ENCODE data around the gene HHEX.
"Not testable (repeated sequence)": the region's sequence is repeated elsewhere in the genome, so short reads cannot be mapped to it uniquely, and the experiment has no call there.

The HHEX gene

DNA sequence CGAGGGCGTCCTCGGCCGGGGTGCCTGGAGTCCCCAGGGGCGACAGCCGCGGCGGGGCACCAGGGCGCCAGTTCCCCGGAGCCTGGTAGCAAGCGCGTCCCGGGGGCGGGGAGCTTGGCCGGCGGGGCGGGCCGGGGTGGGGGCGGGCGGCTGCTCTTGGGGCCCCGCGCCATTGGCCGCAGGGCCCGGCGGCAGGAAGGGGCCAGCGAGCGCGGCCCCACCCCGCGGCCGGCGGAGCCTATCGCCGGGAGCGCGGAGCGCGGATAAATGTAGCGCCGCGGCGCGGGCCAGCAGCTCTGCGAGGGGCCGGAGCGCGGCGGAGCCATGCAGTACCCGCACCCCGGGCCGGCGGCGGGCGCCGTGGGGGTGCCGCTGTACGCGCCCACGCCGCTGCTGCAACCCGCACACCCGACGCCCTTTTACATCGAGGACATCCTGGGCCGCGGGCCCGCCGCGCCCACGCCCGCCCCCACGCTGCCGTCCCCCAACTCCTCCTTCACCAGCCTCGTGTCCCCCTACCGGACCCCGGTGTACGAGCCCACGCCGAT is at the start of gene HHEX:
Gene HHEX, plus strand, starts transcription at position 293 of the 548 bp plus-strand sequence. Its CDS starts 32 bp downstream, at position 325.
- H3K27ac ChIP-seq: no peak within 1 kb of the TSS
- no peaks in the 10 kb centered on the region for H3K36me3 ChIP-seq (ENCODE audit: insufficient read depth, low read length)
- DNase-seq (ENCODE audit: low read depth, low spot score): no peak
- no peak within 1 kb of the TSS for H3K9ac ChIP-seq (ENCODE audit: insufficient read length)
- TF ChIP-seq POLR2AphosphoS5 (IDR thresholded peaks at IDR 0.05; ENCODE audit: borderline replicate concordance, low read depth, low read length): no peak
- no peak for TF ChIP-seq EZH2 (IDR thresholded peaks at IDR 0.05)
- no peak for TF ChIP-seq FOXP2 (optimal IDR thresholded peaks at IDR 0.05; ENCODE audit: control extremely low read depth, extremely low read length, insufficient read depth)
- H3K9me3 ChIP-seq (ENCODE audit: low read depth, low read length): no peaks in the 10 kb centered on the region
- peak within 1 kb of the TSS; percentile 69 for H3K4me3 ChIP-seq

GRCh38 chr10:92640107-92640506 is 49.6 kb upstream of the HHEX start:
- Histone ChIP-seq H3K27ac (no peak overlapping the region), H3K9me3 (ENCODE audit: low read depth, low read length) (no peaks in the 10 kb centered on the region), H3K9ac (ENCODE audit: insufficient read length) (no peak overlapping the region), H3K36me3 (ENCODE audit: insufficient read depth, low read length) (peaks cover 55% of the 10 kb centered on the region), H3K4me3 (no peak overlapping the region)
- TF ChIP-seq EZH2 (IDR thresholded peaks at IDR 0.05): no peak
- TF ChIP-seq FOXP2 (optimal IDR thresholded peaks at IDR 0.05; ENCODE audit: control extremely low read depth, extremely low read length, insufficient read depth): no peak
- no peak for TF ChIP-seq POLR2AphosphoS5 (IDR thresholded peaks at IDR 0.05; ENCODE audit: borderline replicate concordance, low read depth, low read length)
- no peak for DNase-seq (ENCODE audit: low read depth, low spot score)

- Histone ChIP-seq H3K4me3 (no peak overlapping the region), H3K36me3 (ENCODE audit: insufficient read depth, low read length) (peaks cover 52% of the 10 kb centered on the region), H3K27ac (no peak overlapping the region), H3K9ac (ENCODE audit: insufficient read length) (no peak overlapping the region), H3K9me3 (ENCODE audit: low read depth, low read length) (no peaks in the 10 kb centered on the region)
- no peak for DNase-seq (ENCODE audit: low read depth, low spot score)
- no peak for TF ChIP-seq FOXP2 (optimal IDR thresholded peaks at IDR 0.05; ENCODE audit: control extremely low read depth, extremely low read length, insufficient read depth)
- TF ChIP-seq EZH2 (IDR thresholded peaks at IDR 0.05): no peak
- TF ChIP-seq POLR2AphosphoS5 (IDR thresholded peaks at IDR 0.05; ENCODE audit: borderline replicate concordance, low read depth, low read length): no peak
Observed at GRCh38 chr10:92641492-92641891, 48.3 kb upstream of the HHEX start.

DNA sequence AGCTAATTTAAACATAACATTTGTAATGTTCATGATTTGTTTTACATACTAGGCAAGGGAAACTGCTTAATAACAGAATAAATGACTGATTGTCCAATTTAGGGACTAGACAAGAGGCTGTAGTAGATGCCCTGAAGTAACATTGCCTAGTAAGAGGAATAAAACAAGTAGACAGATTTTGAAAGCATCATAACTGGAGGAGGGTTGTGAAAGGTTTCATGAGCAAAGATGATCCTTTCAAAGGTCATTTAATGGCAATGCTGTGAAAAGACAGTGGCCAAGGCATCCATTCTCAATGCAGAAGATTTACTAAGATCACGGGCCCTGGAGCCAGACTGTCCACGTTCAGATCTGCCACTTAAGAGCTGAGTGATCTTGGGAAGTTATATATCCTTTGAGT is 44.8 kb upstream of the HHEX start:
- no peak for DNase-seq (ENCODE audit: low read depth, low spot score)
- Histone ChIP-seq H3K4me3 (no peak overlapping the region), H3K36me3 (ENCODE audit: insufficient read depth, low read length) (peaks cover 53% of the 10 kb centered on the region), H3K9ac (ENCODE audit: insufficient read length) (no peak overlapping the region), H3K27ac (no peak overlapping the region), H3K9me3 (ENCODE audit: low read depth, low read length) (no peaks in the 10 kb centered on the region)
- TF ChIP-seq EZH2 (IDR thresholded peaks at IDR 0.05): no peak

DNA sequence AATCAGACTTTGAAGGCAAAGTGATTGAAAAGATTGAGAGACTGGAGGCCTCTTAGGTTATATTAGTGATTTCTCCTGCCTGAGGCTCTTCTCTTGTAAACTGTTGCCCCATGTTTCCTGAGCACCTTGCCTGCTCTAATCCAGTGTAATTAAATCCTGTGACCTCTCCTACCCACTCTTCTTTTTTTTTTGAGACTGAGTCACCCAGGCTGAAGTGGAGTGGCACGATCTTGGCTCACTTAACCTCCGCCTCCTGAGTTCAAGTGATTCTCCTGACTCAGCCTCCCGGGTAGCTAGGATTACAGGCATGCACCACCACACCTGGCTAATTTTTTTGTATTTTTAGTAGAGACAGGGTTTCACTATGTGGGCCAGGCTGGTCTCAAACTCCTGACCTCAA is 38.9 kb upstream of the HHEX start:
- H3K9me3 ChIP-seq (ENCODE audit: low read depth, low read length); H3K27ac ChIP-seq; H3K4me3 ChIP-seq; H3K9ac ChIP-seq (ENCODE audit: insufficient read length); DNase-seq (ENCODE audit: low read depth, low spot score): not testable (repeated sequence)
- H3K36me3 ChIP-seq (ENCODE audit: insufficient read depth, low read length): peaks cover 67% of the 10 kb centered on the region

DNA sequence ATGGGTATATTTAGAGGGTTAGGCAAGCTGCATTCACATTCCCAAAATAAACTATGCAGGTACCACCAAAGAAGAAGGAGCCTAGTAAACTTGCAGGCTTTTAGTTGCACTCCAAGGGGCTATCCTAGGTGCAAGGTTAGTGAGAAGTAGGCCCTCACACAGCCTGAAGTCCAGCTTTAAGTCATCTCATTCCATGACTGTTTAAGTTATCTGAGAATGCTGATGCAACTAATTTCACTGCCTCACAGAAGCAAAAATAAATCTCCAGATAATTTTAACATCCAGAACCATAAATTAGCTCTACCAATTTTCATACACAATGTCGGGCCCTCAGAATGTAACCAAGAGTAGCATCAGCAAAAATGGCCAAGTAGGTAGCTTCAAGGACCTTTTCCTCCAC is 34.3 kb upstream of the HHEX start:
- Histone ChIP-seq H3K36me3 (ENCODE audit: insufficient read depth, low read length) (peaks cover 34% of the 10 kb centered on the region), H3K9ac (ENCODE audit: insufficient read length) (no peak overlapping the region), H3K4me3 (no peak overlapping the region), H3K9me3 (ENCODE audit: low read depth, low read length) (no peaks in the 10 kb centered on the region), H3K27ac (no peak overlapping the region)
- no peak for DNase-seq (ENCODE audit: low read depth, low spot score)
- TF ChIP-seq FOXP2 (optimal IDR thresholded peaks at IDR 0.05; ENCODE audit: control extremely low read depth, extremely low read length, insufficient read depth): no peak
- TF ChIP-seq EZH2 (IDR thresholded peaks at IDR 0.05): no peak
- TF ChIP-seq POLR2AphosphoS5 (IDR thresholded peaks at IDR 0.05; ENCODE audit: borderline replicate concordance, low read depth, low read length): no peak

GRCh38 chr10:92656266-92656961 is 33.3 kb upstream of the HHEX start:
- Histone ChIP-seq H3K27ac (no peak overlapping the region), H3K4me3 (no peak overlapping the region), H3K36me3 (ENCODE audit: insufficient read depth, low read length) (peaks cover 29% of the 10 kb centered on the region; the same call in 1 of the 2 replicates), H3K9me3 (ENCODE audit: low read depth, low read length) (no peaks in the 10 kb centered on the region), H3K9ac (ENCODE audit: insufficient read length) (no peak overlapping the region)
- no peak for DNase-seq (ENCODE audit: low read depth, low spot score)
- no peak for TF ChIP-seq POLR2AphosphoS5 (IDR thresholded peaks at IDR 0.05; ENCODE audit: borderline replicate concordance, low read depth, low read length)
- no peak for TF ChIP-seq EZH2 (IDR thresholded peaks at IDR 0.05)
- no peak for TF ChIP-seq FOXP2 (optimal IDR thresholded peaks at IDR 0.05; ENCODE audit: control extremely low read depth, extremely low read length, insufficient read depth)

DNA sequence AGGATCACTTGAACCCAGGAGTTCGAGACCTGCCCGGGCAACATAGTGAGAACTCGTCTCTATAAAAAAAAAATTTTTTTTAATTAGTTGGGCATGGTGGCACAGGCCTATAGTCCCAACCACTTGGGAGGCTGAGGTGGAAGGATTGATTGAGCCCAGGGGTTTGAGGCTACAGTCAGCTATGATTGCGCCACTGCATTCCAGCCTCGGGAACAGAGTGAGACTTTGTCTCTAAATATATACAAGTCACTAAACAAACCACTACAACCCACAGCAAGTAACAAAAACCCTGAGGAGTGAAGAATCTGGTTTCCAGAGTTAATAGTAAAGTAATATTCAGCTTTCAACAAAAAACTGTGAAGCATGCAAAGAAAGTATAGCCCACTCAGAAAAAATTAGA is 32.7 kb upstream of the HHEX start:
- TF ChIP-seq FOXP2 (optimal IDR thresholded peaks at IDR 0.05; ENCODE audit: control extremely low read depth, extremely low read length, insufficient read depth) (no peak), POLR2AphosphoS5 (IDR thresholded peaks at IDR 0.05; ENCODE audit: borderline replicate concordance, low read depth, low read length) (no peak), EZH2 (IDR thresholded peaks at IDR 0.05) (no peak)
- Histone ChIP-seq H3K36me3 (ENCODE audit: insufficient read depth, low read length) (peaks cover 29% of the 10 kb centered on the region; the same call in 1 of the 2 replicates), H3K9me3 (ENCODE audit: low read depth, low read length) (no peaks in the 10 kb centered on the region), H3K9ac (ENCODE audit: insufficient read length) (no peak overlapping the region), H3K27ac (no peak overlapping the region), H3K4me3 (no peak overlapping the region)
- DNase-seq (ENCODE audit: low read depth, low spot score): no peak

- Histone ChIP-seq H3K9ac (ENCODE audit: insufficient read length) (no peak overlapping the region), H3K4me3 (no peak overlapping the region), H3K36me3 (ENCODE audit: insufficient read depth, low read length) (no peaks in the 10 kb centered on the region), H3K27ac (no peak overlapping the region), H3K9me3 (ENCODE audit: low read depth, low read length) (no peaks in the 10 kb centered on the region)
- TF ChIP-seq FOXP2 (optimal IDR thresholded peaks at IDR 0.05; ENCODE audit: control extremely low read depth, extremely low read length, insufficient read depth) (no peak), EZH2 (IDR thresholded peaks at IDR 0.05) (no peak), POLR2AphosphoS5 (IDR thresholded peaks at IDR 0.05; ENCODE audit: borderline replicate concordance, low read depth, low read length) (no peak)
- DNase-seq (ENCODE audit: low read depth, low spot score): no peak
Observed at GRCh38 chr10:92662848-92663247, 26.9 kb upstream of the HHEX start.

Data from SK-N-MC (cell line).